Psoas muscle (tissue), 8 donors: ENCODE measurements around the gene SLC15A4. TPM values are rescaled to one million over a fixed set of nuclear protein-coding genes. Genes with fewer than 3 reads are reported as not detected.

Experiments
- ATAC-seq, 4 donors: fragments of 200-7000 bp; cut with Tn5 transposase; one replicate each; pipeline ENCODE4 v1.9.1; 2020; ENCODE audit warnings: moderate library complexity in 3 of 4, mild to moderate bottlenecking in 2 of 4
- DNase-seq, 2 donors: peaks; one replicate each; pipeline ENCODE4 v3.0.0-alpha.2; 2020
- H3K27ac ChIP-seq: fragments of 200-600 bp; one replicate; pipeline ENCODE4 v1.8.0; 2022
- H3K27me3 ChIP-seq, 3 donors: fragments of 200-600 bp in 1 of 3; one replicate each; pipeline versions ENCODE4 v1.6.1 to v1.8.0; 2013 to 2022; ENCODE audit warnings: low read length in 2 of 3, mild to moderate bottlenecking in 2 of 3, moderate library complexity in 1 of 3; ENCODE audit not compliant: insufficient read depth in 3 of 3
- H3K36me3 ChIP-seq, 2 donors: fragments of 200-600 bp in 1 of 2; one replicate each; pipeline versions ENCODE4 v1.6.1 to v1.8.0; 2013 to 2022; ENCODE audit warnings: low read depth in 1 of 2, mild to moderate bottlenecking in 1 of 2, moderate library complexity in 1 of 2; ENCODE audit not compliant: insufficient read depth in 1 of 2
- H3K4me1 ChIP-seq: fragments of 200-600 bp; one replicate; pipeline ENCODE4 v1.8.0; 2022
- H3K4me3 ChIP-seq: fragments of 200-600 bp; one replicate; pipeline ENCODE4 v1.8.0; 2022; ENCODE audit warnings: mild to moderate bottlenecking
- H3K9me3 ChIP-seq: fragments of 200-600 bp; one replicate; pipeline ENCODE4 v1.8.0; 2022
- CTCF ChIP-seq: fragments of 200-600 bp; IDR thresholded peaks from one replicate; pipeline ENCODE4 v1.8.0; 2022; ENCODE audit warnings: antibody characterized with exemption
- WGBS, 3 donors: extraction: QIAGEN DNeasy Blood & Tissue Kit; methylation state at CpG; one replicate each; pipeline versions ENCODE4 v1.1.6 to v1.1.7; 2013; 5-methylcytosine and 5-hydroxymethylcytosine counted together
- intact Hi-C, 2 donors: fragments of 100-400 bp; cut with DNase I; formaldehyde crosslinking; loops; one replicate each; pipeline versions ENCODE4 v1.11.0 to v1.14.2; 2022
- polyA plus RNA-seq, 3 donors: library from polyadenylated mRNA; stranded (reverse); fragments of 200-250 nt; gene quantifications; one replicate each; pipeline ENCODE4 v1.2.3, GENCODE V29; 2013
- total RNA-seq, 4 donors: library from RNA; stranded (reverse); fragmentation: NEBNext Ultra II Directional in 2 of 4; extraction: Animal tissue kit (Norgen Biotek cat#: 25700) in 2 of 4; gene quantifications; one replicate each; pipeline versions ENCODE4 v1.2.1 to v1.2.4, GENCODE V29; 2021 to 2023
- donor health status: healthy with polysubstance abuse.
- donor health status: DM: no; HTN: no; CAD: no; lungs with moderate emphysema.
- donor health status: Bipolar disorder and iron deficiency.
- donor health status: healthy.
- donor health status: DM: yes; HTN: yes; CAD: no.
- donor health status: DM: no; HTN: no; CAD: no.
- donor health status: DM: no; HTN: no; CAD: no.
- donor health status: DM: yes; HTN: yes; CAD: no.

SLC15A4 gene
- total and polyA plus RNA-seq, 7 donors = 21.9 to 54.0 (median 30.2) TPM

DNA sequence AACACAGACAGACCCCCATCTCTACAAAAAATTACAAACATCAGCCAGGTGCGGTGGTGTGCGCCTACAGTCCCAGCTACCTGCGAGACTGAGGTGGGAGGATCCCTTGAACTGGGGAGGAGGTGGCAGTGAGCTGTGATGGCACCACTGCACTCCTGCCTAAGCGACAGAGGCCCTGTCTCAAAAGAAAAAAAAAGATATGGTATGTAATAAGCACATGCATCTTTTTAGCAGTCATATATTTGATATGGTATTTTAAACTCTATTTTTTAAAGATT, 7.2 kb downstream of the SLC15A4 start:
- DNase-seq (no peak), ATAC-seq (peak in 1 of 4 donors; percentile 1)
- WGBS, 3 donors = 84 to 91% (median 88%) methylated on average over 4 of the region's 4 CpGs
- Histone ChIP-seq H3K27ac (peak overlapping the region; percentile 95), H3K27me3 (no peaks in the 10 kb centered on the region), H3K4me3 (peak overlapping the region; percentile 46), H3K9me3 (no peaks in the 10 kb centered on the region), H3K4me1 (peaks cover 82% of the 10 kb centered on the region), H3K36me3 (peaks cover 0 to 12% of the 10 kb centered on the region in 2 donors)
- TF ChIP-seq CTCF = no peak
- intact Hi-C loops = no loop called here

GRCh38 chr12:128815779-128816642, 7.7 kb downstream of the SLC15A4 start:
- no peak for TF ChIP-seq CTCF
- no peaks in the 10 kb centered on the region for H3K9me3 ChIP-seq
- H3K4me3 ChIP-seq = peak overlapping the region; percentile 46
- DNase-seq = no peak
- H3K36me3 ChIP-seq = peaks cover 0 to 7% of the 10 kb centered on the region in 2 donors
- H3K27ac ChIP-seq = peak overlapping the region; percentile 95
- ATAC-seq = peak in 1 of 4 donors; percentile 6
- H3K4me1 ChIP-seq = peaks cover 82% of the 10 kb centered on the region
- WGBS, 3 donors = 41 to 61% (median 43%) methylated on average over 7 of the region's 7 CpGs
- H3K27me3 ChIP-seq = no peaks in the 10 kb centered on the region
- intact Hi-C loops = no loop called here

DNA sequence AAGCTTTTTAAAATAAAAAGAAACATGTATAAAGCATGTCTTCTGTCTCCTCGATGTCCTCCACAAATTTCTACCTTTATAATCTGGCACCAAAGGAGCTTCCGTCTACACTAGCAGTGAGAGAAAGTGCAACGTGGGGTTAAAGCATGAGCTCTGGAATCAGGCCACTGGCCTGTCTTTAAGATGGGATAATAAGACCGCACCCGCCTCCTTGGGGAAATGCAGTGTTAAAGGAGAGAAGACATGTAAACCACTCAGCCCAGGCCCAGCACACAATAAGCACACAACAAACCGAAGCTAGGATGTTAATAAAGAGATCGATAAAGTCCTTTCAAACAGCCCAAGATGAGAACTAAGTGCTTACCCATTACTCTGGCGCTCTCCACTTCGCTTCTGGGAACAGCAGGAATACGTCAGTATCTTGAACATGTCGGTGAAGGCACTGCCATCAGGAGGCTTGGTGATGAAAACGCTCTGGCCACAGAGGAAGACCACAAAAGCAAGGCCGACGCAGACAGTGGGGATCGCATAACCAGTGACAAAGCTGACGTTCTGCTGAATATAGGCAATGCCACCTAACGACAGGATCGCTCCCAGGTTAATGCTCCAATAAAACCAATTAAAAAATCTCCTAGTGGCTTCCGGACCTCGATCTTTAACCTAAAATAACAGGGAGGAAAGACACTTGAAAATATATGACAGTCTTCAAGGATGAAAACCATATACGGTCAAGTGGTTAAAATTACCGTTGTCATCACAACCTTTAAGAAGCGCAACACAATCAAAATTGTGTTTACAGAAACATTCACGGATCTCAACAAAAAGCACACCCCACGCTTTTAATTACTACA, 9.1 kb downstream of the SLC15A4 start:
- intact Hi-C loops = no loop called here
- peak in 1 of 4 donors; percentile 23 for ATAC-seq
- no peak for TF ChIP-seq CTCF
- Histone ChIP-seq H3K36me3 (peaks cover 0 to 7% of the 10 kb centered on the region in 2 donors), H3K4me3 (no peak overlapping the region), H3K9me3 (no peaks in the 10 kb centered on the region), H3K27ac (peak overlapping the region; percentile 95), H3K27me3 (no peaks in the 10 kb centered on the region), H3K4me1 (peaks cover 77% of the 10 kb centered on the region)
- WGBS, 3 donors = 78 to 92% (median 80%) methylated on average over 25 of the region's 25 CpGs
- no peak for DNase-seq

GRCh38 chr12:128813883-128814282, 9.9 kb downstream of the SLC15A4 start:
- ATAC-seq = peak in 1 of 4 donors; percentile 12
- H3K4me1 ChIP-seq = peaks cover 77% of the 10 kb centered on the region
- 73 to 79% (median 73%) methylated on average over 10 of the region's 10 CpGs for WGBS, 3 donors
- no peak for DNase-seq
- H3K4me3 ChIP-seq = no peak overlapping the region
- H3K9me3 ChIP-seq = no peaks in the 10 kb centered on the region
- TF ChIP-seq CTCF = no peak
- H3K27me3 ChIP-seq = no peaks in the 10 kb centered on the region
- peak overlapping the region; percentile 95 for H3K27ac ChIP-seq
- H3K36me3 ChIP-seq = peaks cover 0 to 11% of the 10 kb centered on the region in 2 donors
- intact Hi-C loops = no loop called here
